GM19395 (cell line): Measurements from ENCODE around the gene RRAGD.
"Not testable (repeated sequence)": the region's sequence is repeated elsewhere in the genome, so short reads cannot be mapped to it uniquely, and the experiment has no call there.

Experiments used
- ATAC-seq: cut with Tn5 transposase; IDR thresholded peaks from one replicate; pipeline ENCODE4 v1.9.1; 2021; ENCODE audit warnings: mild to moderate bottlenecking, moderate library complexity; ENCODE audit not compliant: unreplicated experiment

The RRAGD gene

DNA sequence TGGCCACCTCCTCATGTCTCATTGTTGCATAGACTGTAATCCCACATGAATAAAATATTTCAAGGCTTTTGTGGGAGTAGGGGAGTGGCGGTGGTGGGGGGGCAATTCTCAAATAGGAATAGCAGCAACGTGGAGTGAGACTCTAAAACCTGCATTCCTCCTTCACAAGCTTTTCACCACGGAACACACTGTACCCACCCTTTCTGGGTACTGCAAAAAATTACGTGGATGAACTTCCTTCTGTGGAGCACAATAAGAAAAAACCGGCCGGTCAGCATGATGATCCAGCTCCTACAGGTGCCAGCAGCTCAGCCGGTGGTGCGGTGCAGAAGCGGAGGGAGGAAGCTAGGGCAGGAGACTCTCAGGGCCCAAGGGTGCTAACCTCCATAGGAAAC lies 930 bp upstream of the RRAGD start:
- no peak for ATAC-seq

DNA sequence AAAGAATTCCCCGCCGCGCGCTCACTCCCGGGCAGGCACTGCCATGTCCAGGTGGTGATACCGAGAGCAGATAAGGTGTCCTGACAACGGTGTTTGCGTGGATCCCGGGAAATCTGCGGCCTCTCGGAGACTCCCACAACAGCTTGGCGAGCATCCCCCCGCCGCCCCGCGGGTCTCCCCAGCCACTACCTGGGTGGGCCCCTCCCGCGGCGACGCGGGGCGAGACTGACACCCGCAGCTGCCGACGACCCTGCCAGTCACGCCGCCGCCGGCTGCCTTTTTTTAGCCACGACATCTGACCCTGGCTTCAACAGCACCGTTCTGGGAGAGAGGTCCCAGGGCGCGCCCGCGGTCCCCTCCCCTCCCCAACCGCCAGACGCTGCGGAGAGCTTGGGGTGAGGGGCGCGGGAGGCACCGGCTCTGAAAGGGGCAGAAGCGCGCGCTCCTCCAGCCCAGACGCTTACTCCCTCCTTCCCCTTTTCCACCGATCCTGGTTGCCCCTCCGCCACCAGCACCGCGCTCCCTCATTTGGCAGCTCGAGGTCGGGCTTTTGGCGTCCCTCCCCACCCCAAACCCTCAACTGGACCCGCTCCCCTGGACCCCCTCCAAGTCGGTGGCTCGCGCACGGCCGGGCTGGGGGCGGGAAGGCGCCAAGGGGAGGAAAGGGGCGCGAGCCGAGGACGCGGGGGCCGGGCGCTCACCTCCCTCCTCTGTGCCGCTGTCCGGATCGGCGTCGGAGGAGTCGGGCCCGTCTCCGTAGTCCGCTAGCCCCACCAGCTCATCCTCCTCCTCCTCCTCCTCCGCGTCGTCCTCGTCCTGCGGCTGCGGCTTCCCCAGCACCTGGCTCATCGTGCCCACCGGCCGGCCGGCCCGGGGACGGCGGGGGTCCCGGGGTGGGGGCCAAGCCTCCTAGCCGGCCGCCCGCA lies 665 bp downstream of the RRAGD start:
- peak; percentile 57 for ATAC-seq

DNA sequence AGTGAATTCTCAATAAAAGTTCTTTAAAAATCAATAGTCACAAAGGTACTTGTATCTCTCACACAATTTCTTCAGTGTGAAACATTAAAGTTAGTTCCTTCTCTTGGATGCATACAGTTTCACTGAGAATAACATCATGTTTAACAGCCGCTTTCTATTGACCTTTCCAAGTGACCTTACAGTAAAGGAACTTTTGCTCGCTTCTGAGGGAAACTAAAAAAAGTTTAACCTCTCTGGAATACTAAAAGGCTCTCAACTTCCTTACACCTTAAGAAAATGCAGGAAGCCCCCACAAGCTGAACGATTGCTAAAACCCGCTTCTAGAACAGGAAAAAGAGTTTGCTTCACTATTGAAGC lies 1.3 kb downstream of the RRAGD start:
- ATAC-seq, result no peak

DNA sequence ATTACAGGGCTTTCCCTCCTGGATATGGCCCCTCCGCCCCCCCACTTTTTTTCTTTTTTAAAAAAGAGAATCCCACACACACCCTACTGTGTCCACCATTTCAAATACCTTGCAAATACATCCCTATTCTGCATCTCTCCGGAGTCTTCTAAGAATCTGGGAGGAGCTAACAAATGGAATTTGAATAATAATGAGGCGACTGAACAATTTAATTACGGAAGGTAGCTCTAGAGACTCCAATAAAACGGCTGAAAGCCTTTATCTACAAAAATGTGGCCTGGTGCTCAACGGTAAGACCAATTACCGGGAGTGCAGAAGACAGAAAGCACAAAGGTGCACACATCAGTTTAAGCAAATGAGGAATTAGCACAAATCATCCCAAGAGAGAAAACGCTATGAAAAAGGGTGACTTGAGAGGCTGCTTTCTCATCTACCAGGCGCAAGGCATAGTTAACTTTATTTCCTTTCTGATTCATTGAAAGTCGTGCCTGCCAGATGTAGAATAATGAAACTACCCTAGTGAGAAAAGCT lies 1.8 kb downstream of the RRAGD start:
- ATAC-seq, result no peak

DNA sequence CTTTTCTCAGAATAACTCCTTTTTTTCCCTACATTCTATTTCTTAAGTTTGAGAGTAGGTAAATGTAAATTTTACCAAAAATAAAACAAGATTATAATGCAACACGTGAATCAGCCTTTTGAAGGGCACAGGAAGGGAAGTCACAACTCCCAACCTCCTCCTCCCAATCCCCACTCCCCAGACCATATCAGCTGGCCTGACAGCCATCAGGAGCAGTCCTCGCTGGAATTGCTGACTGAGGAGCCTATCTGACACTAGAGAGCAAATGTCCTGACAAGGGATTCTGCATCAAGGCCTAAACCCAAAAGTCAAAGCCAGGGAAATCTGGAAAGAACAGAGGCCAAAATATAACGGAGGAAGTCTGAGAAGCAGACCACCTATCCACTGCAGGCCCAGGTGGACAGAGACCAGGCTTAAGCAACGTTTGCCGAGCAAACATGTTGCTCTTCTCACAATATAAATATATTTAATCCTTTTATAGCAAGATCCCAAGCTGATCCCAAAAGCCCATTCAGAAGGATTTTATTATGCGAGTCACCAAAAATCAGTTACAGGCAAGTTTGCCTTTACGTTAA lies 2.5 kb downstream of the RRAGD start:
- ATAC-seq, result no peak

DNA sequence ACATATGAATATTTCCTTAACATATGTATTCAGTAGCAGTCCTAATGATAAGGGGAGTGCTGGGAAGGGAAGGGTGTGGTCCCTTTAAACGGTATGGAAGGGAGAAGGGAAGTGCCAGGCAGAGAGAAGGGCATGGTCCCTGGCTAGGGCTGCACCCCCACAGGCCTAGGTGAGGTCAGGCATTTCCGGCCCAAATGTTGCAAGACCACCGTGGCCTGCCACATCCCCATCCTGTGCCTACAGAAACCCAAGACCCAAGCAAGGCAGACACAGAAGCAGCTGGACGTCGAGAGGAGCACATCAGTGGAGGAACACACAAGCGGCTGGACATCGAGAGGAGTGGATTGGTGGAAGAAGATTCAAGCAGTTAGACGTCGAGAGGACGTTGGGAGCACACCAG lies 5.9 kb downstream of the RRAGD start:
- ATAC-seq, result no peak

DNA sequence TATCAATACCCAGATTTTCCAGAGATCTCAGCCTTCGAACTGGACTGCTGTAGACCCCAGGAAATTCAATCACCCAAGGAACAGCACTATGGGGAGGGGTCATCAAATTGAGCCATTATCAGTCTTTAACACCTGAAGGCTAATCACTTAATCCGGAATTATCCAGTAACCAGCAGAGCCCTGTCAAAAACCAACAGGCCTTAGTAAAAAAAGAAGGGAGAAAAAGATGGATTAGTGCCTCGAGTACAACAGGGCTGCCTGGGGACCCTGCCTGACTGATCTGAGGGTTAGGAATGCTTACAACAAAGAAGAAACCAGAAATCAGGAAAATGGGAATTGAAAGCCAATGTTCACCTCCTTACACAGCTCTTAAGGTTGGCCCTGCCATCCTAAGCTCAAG lies 7.6 kb downstream of the RRAGD start:
- no peak for ATAC-seq

DNA sequence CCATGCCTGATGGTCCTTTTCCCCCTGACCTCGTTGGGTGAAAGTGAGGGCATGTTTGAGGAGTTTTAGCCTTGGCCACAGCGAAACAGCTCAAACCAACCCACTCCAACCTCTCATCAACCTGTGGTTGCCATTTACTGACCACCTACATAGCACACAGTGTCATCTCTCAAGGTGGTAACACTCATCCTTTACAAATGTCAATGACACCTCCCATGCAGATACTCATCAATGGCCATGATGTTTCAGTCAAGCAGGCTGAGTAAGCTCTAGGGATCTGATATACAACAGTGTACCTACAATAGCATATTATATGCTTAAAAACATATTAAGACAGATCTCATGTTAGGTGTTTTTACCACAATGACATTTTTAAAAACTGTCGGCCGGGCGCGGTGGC lies 9.3 kb downstream of the RRAGD start:
- no peak for ATAC-seq

DNA sequence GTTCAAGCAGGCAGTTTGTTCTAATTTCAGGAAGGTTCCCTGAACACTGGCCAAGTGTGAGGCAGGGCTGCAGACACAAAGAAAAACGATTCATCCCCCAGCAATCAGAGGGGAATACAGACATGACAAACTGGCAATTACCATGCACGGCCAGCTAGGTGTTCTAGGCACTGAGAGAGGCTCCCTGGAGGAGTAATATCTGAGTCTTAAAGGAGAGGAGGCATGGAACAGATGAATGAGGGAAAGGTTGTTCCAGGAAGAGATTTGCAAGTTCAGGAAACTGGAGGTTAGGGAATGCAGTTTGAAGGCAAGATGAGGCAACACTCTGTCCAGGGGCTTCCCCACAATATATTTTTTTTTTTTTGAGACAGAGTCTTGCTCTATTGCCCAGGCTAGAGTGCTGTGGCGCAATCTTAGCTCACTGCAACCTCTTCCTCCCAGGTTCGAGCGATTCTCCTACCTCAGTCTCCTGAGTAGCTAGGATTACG lies 11.1 kb downstream of the RRAGD start:
- ATAC-seq, result no peak

DNA sequence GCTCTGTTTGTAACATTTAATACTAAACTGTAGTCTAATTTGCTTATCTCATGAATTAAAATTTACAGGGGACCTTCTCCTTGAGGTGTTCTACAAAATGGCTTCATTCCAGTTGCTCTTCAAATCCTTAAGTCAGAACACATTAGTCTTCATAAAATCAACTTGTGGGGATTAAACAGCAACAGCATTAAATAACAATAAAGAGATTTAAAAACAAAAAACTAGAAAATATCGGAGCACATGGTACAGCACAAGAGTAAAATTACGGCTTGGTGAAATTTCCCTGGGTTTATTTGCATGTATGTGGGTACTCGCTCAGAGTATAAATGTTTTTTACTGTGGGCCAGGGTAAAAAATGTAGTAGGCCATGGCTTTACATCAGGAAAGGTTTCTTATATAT lies 12.0 kb downstream of the RRAGD start:
- no peak for ATAC-seq

DNA sequence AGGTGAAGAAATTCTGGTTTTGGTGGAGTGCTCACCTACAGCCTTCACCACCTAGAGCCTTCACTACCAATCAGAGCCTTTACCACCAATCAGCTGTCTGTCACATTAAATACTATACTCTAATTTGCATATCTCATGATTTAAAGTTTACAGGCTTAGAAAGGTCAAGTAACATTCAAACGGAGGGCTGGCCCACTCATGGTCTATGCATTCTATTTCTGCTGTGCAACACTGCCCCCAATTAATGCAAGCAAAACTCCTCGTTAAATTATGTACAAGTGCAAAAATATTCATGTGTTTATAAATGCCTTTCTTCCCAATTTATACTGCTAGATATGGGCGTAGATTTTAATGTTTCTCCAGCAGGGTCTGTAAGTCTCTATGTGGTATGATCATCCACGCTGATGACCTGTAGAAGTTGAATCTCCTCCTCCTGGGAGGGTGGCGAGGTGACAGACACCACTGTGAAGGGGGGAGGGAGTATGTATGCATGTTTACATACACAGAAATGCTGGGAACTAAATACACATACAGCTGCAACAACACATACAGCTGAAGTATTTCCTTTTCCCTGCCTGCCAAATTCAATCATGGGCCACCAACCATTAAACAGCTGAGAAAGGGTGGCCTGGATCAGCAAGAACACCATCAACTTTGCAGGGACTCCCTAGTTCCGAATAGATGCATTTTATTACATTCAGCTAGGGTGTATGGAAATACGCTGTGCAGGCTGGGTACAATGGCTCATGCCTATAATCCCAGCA lies 13.1 kb downstream of the RRAGD start:
- ATAC-seq, result no peak

DNA sequence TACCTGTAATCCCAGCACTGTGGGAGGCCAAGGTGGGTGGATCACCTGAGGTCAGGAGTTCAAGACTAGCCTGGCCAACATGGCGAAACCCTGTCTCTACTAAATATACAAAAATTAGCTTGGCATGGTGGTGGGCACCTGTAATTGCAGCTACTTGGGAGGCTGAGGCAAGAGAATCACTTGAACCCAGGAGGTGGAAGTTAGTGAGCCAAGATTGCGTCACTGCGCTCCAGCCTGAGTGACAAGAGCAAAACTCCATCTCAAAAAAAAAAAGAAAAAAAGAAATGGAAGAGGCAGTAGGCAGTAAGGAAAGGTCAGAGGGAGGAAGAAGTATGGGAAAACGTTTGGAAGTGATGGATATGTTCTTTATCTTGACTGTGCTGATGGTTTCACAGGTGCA lies 14.2 kb downstream of the RRAGD start:
- not testable (repeated sequence) for ATAC-seq

DNA sequence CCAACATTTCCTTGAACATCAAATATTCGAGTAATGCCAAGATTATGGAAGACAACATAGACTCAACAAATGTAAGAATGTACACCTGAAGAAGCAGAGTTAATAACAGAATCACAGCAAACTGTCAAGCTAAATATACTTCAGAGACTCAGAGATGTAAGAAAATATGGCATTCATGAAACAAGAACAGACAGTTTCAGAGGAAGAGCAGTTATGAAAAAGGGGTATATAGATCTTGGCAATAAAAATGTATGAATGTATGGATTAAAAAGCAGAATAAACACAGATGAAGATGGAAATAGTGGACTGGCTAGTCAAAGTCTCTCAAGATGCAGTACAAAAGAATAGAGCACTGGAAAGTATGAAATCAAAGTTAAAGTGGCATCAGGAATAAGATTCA lies 18.4 kb downstream of the RRAGD start:
- ATAC-seq, result no peak

DNA sequence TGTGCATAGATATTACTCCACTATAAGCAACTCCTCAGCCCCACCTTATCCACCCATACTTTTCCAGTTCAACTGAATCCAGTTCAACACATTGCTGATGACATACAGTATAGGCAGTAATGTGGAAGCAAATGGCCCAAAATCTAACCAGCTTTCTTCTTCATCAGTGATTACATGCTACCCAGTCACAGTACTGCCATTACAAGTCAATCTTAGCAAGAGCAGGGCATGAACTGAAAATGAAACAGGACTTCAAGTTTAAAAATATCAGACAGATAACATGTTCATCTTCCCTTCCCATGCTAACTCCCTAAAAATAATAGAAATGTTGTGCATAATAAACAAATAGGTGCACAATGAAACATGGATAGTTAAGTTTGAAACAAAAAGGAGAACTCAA lies 19.2 kb downstream of the RRAGD start:
- ATAC-seq, result no peak

DNA sequence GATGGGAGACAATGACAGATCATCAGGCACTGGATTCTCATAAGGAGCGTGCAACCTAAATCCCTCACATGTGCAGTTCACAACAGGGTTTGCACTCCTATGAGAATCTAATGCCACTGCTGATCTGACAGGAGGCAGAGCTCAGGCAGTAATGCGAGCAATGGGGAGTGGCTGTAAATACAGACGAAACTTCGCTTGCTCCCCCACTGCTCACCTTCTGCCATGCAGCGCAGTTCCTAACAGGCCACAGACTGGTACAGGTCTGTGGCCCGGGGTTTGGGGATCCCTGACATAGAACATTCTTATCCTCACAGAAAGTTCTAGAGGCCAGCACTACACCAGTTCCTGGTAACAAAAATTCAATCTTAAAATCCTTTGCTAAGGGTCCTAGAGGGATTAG lies 23.2 kb downstream of the RRAGD start:
- ATAC-seq, result no peak

DNA sequence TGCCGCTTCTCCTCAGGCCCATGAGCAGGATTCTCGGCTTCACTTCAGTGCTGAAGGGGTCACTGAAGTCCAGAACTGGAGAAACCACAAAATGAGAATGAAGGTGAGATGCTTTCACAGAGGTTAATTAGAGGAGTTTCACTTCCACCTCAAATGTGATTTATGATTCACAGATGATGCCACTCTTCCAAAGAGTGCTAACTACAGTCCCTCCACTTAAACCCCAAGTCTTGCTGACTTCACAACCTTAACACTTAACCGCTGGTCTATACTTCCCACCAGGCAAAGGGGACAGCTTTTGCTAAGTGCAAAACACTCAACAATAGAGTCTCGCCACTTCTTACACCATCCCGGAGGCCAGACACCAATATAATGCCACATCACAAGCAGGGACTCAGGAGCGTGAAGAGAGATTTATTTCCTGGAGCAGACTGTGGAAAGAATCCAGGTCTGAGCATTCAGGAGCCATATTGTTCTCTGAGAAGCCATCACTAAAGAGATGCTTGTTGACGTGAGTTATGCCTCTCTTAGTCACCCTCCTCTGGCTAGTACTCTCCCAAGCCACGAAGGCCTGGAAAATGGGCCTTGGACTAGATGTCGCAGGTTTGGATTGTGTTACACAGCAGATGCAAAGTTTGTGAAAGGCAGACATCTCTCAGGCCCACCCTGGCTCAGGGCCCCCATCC lies 24.4 kb downstream of the RRAGD start:
- peak; percentile 96 for ATAC-seq

DNA sequence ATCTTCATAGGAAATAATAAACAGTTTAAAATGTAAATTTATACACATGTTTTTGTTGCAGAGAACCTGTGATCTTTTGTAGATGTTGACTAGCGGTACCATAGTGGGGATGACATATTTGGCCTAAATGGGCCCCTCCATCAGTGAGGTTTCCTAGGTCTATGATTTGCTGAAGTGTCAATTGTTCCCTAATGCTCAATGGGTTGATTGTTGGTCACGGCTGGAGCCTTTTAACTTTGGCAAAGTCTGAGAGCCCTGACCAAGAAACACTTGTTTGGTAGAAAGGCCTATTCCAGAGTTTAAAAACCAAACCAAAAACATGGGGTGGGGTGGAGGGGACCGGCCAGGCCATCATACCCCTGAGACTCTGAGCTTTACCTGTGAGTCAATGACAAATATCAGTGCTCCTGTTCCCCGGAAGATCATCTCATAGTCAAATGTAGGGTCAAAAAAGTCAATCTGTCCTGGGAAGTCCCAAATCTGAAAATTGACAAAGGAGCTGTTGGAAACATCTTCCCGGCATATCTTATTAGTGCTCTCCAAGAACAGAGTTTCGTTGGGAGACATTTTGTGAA lies 25.1 kb downstream of the RRAGD start:
- ATAC-seq, result peak; percentile 35

DNA sequence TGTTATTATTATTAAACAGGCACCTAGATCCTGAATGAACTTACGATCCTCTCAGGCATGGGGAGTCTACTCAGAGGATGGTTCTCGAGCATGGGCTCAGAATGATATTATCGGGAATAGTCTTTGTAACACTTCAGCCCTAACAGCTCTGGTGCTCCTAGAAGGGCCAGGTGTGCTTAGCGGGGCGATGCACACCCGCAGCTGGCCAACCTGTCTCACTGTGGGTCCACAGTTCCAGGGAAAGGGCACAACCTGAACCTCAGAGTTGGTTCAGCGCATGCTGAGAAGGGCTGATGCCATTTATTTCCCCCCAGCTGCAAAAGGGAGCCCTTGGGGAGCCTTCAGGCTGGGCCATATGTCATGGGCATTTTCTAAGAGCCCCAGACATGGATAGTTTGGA lies 26.2 kb downstream of the RRAGD start:
- no peak for ATAC-seq

DNA sequence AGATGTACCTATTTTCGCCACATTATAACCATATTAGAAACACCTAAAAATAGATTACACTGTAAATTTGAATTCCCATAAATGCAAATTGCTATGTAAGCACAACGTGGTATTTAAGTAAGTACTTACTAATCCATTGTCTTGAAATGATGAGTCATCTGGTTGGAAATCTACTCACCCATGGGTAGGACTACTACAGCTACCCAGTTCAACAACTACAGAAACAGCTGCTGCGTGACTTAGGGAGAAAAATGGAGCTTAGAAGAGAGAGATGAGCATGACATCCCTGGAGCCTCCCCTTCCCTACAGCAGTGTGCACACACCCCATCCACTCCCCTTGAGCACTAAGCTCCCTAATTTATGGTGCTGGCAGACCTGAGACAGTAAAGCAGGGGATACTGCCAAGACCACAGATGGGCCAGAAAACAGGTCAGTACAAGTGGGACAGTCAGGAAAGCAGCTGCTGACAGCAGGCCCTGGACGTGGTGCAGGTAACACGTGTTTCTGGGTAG lies 26.9 kb downstream of the RRAGD start:
- peak; percentile 44 for ATAC-seq

DNA sequence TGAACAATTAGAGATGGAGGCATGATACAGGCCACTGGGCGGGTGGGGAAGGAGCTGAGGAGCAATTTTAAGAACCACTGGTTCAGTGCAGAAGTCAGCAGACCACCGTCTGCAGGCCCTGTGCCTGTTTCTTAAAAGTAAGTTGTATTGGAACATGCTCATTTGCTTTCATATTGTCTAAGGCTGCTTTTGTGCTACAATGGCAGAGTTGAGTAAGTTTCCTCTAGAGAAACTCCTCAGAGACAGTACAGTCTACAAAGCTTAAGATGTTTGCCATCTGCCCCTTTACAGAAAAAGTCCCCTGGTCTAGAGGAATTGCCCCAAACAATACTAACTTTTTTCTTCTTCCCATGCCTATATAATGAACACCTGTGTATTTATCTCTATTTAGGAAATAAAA lies 31.0 kb downstream of the RRAGD start:
- ATAC-seq, result no peak
